Psoas muscle (tissue), 8 donors: ENCODE results near the gene STAU1. TPM values are rescaled to one million over a fixed set of nuclear protein-coding genes. Genes with fewer than 3 reads are reported as not detected.
"Not testable (repeated sequence)": the region's sequence is repeated elsewhere in the genome, so short reads cannot be mapped to it uniquely, and the experiment has no call there.

Experiments used
- ATAC-seq, 4 donors: fragments of 200-7000 bp; cut with Tn5 transposase; one replicate each; pipeline ENCODE4 v1.9.1; 2020; ENCODE audit warnings: moderate library complexity in 3 of 4, mild to moderate bottlenecking in 2 of 4
- DNase-seq, 2 donors: peaks; one replicate each; pipeline ENCODE4 v3.0.0-alpha.2; 2020
- H3K27ac ChIP-seq: fragments of 200-600 bp; one replicate; pipeline ENCODE4 v1.8.0; 2022
- H3K27me3 ChIP-seq, 3 donors: fragments of 200-600 bp in 1 of 3; one replicate each; pipeline versions ENCODE4 v1.6.1 to v1.8.0; 2013 to 2022; ENCODE audit warnings: low read length in 2 of 3, mild to moderate bottlenecking in 2 of 3, moderate library complexity in 1 of 3; ENCODE audit not compliant: insufficient read depth in 3 of 3
- H3K36me3 ChIP-seq, 2 donors: fragments of 200-600 bp in 1 of 2; one replicate each; pipeline versions ENCODE4 v1.6.1 to v1.8.0; 2013 to 2022; ENCODE audit warnings: low read depth in 1 of 2, mild to moderate bottlenecking in 1 of 2, moderate library complexity in 1 of 2; ENCODE audit not compliant: insufficient read depth in 1 of 2
- H3K4me1 ChIP-seq: fragments of 200-600 bp; one replicate; pipeline ENCODE4 v1.8.0; 2022
- H3K4me3 ChIP-seq: fragments of 200-600 bp; one replicate; pipeline ENCODE4 v1.8.0; 2022; ENCODE audit warnings: mild to moderate bottlenecking
- H3K9me3 ChIP-seq: fragments of 200-600 bp; one replicate; pipeline ENCODE4 v1.8.0; 2022
- WGBS, 3 donors: extraction: QIAGEN DNeasy Blood & Tissue Kit; methylation state at CpG; one replicate each; pipeline versions ENCODE4 v1.1.6 to v1.1.7; 2013; 5-methylcytosine and 5-hydroxymethylcytosine counted together
- intact Hi-C, 2 donors: fragments of 100-400 bp; cut with DNase I; formaldehyde crosslinking; loops; one replicate each; pipeline versions ENCODE4 v1.11.0 to v1.14.2; 2022
- polyA plus RNA-seq, 3 donors: library from polyadenylated mRNA; stranded (reverse); fragments of 200-250 nt; gene quantifications; one replicate each; pipeline ENCODE4 v1.2.3, GENCODE V29; 2013
- total RNA-seq, 4 donors: library from RNA; stranded (reverse); fragmentation: NEBNext Ultra II Directional in 2 of 4; extraction: Animal tissue kit (Norgen Biotek cat#: 25700) in 2 of 4; gene quantifications; one replicate each; pipeline versions ENCODE4 v1.2.1 to v1.2.4, GENCODE V29; 2021 to 2023
- TF ChIP-seq, protein P1 (sequence below): fragments of 200-600 bp; IDR thresholded peaks from one replicate; pipeline ENCODE4 v1.8.0; 2022; ENCODE audit warnings: antibody characterized with exemption
- donor health status: healthy with polysubstance abuse.
- donor health status: DM: no; HTN: no; CAD: no; lungs with moderate emphysema.
- donor health status: Bipolar disorder and iron deficiency.
- donor health status: healthy.
- donor health status: DM: yes; HTN: yes; CAD: no.
- donor health status: DM: no; HTN: no; CAD: no.
- donor health status: DM: no; HTN: no; CAD: no.
- donor health status: DM: yes; HTN: yes; CAD: no.

Gene STAU1
- total and polyA plus RNA-seq, 7 donors = 30.2 to 85.2 (median 58.8) TPM

DNA sequence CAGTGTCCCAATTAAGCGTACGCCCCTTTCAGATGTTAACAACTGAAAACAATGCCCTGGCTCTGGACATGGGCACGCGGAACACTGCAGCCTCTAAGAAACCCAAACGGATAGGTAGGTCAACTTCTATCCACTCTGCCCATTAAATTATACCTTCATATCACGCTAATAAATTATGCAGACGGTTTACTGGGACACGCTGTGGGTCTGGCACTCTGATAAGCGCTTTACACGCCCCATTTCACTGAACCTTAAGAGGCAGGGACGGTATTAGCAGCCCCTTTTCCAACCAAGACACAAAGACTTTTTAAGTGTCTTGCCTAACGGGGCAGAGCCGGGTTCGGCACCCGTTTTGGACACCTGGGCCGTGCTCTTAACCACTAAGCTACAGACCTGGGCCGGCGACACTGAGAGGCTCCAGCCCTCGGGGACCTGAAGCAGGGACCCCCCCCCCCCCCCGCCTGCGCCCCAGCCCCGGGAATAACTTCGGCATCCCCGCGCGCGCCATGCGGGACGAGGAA, 744 bp downstream of the STAU1 start:
- DNase-seq (peak in 1 of 2 donors; percentile 66), ATAC-seq (peak in 3 of 4 donors; percentile 5 to 21 (median 16))
- TF ChIP-seq, protein P1, sequence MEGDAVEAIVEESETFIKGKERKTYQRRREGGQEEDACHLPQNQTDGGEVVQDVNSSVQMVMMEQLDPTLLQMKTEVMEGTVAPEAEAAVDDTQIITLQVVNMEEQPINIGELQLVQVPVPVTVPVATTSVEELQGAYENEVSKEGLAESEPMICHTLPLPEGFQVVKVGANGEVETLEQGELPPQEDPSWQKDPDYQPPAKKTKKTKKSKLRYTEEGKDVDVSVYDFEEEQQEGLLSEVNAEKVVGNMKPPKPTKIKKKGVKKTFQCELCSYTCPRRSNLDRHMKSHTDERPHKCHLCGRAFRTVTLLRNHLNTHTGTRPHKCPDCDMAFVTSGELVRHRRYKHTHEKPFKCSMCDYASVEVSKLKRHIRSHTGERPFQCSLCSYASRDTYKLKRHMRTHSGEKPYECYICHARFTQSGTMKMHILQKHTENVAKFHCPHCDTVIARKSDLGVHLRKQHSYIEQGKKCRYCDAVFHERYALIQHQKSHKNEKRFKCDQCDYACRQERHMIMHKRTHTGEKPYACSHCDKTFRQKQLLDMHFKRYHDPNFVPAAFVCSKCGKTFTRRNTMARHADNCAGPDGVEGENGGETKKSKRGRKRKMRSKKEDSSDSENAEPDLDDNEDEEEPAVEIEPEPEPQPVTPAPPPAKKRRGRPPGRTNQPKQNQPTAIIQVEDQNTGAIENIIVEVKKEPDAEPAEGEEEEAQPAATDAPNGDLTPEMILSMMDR = no peak
- no peaks in the 10 kb centered on the region for H3K27me3 ChIP-seq
- intact Hi-C loops = no loop called here
- peak overlapping the region; percentile 93 for H3K27ac ChIP-seq
- WGBS, 3 donors = 0 to 2% (median 1%) methylated on average over 21 to 29 of the region's 29 CpGs
- peak overlapping the region; percentile 71 for H3K4me3 ChIP-seq
- H3K4me1 ChIP-seq = peaks cover 22% of the 10 kb centered on the region
- no peaks in the 10 kb centered on the region for H3K9me3 ChIP-seq
- no peaks in the 10 kb centered on the region for H3K36me3 ChIP-seq

DNA sequence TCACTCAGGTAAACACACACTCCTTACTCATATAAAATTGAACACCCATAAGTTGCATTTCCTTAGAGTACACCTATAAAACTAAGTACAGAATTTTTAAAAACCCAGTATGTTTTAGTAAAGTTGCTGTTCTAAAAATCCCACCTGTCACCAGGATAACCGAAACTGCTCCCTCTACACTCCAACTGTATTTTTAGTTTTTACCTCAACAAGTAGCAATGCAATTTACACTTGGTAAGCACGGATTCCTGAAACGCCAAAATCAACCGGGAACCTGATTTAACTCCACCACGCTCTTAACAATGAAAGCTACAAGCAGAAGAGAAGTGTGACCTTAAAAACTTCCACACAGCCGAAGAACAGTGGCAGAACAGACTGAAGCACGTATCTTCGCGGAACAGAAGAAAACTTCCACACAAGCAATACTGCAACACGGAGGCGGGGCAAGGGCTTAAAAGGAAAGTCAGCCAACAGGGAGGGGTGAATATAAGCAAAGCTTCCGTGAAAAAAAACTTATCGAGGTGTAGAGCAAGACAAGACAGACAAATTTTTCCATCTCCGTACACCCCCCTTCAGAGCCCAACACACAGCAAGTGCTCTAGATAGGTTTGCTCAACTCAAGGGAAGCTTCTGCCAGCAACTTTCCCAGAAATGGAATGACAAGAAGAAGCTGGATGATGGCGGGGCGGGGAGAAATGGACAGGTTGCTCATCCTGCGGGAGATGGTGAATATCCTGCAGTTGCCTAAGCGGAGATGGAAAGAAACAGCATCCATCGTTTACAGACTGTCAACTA, 1.4 kb downstream of the STAU1 start:
- Histone ChIP-seq H3K9me3 (no peaks in the 10 kb centered on the region), H3K27me3 (no peaks in the 10 kb centered on the region), H3K36me3 (no peaks in the 10 kb centered on the region), H3K4me1 (peaks cover 28% of the 10 kb centered on the region), H3K27ac (peak overlapping the region; percentile 93), H3K4me3 (peak overlapping the region; percentile 71)
- intact Hi-C loops = no loop called here
- WGBS, 3 donors = 0 to 1% (median 0%) methylated on average over 19 of the region's 19 CpGs
- TF ChIP-seq, protein P1 = no peak
- peak; percentile 57 to 61 for DNase-seq
- ATAC-seq = peak; percentile 13 to 45 (median 34)

DNA sequence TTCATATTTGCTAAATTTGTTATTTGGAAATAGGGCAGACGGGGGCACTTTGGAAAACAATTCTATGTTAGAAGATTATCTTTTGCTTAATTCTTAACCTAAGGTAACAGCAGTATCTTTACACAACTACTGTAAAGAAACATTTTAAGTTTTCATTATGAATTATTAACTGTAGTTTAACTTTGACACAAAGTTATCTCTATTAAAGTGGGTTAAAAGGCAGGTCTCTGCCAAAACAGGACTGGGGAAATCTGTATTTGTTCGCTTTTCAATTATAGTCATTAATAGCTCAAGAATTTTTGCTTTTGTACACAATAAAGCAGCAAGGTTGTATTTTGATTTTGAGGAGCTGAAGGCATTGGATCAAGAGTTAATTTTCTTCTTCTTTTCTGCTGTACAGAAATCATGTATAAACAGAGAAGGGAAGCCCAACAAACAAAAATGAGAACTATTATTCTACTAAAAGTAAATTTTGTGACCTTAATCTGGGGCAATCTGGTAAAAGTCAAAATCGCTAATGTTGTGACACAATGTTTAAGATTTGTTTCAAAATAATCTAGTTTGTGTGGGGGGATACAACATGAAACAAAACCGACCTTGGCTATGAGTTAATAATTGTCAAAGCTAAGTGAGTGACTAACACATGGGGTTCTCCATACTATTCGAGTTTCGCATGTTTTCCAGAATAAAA, 2.9 kb downstream of the STAU1 start:
- H3K4me3 ChIP-seq = peak overlapping the region; percentile 71
- peaks cover 37% of the 10 kb centered on the region for H3K4me1 ChIP-seq
- TF ChIP-seq, protein P1 = no peak
- no peaks in the 10 kb centered on the region for H3K9me3 ChIP-seq
- intact Hi-C loops = no loop called here
- no peaks in the 10 kb centered on the region for H3K36me3 ChIP-seq
- no peak for ATAC-seq
- DNase-seq = no peak
- 81 to 88% (median 82%) methylated on average over 6 of the region's 6 CpGs for WGBS, 3 donors
- H3K27ac ChIP-seq = no peak overlapping the region
- H3K27me3 ChIP-seq = no peaks in the 10 kb centered on the region

DNA sequence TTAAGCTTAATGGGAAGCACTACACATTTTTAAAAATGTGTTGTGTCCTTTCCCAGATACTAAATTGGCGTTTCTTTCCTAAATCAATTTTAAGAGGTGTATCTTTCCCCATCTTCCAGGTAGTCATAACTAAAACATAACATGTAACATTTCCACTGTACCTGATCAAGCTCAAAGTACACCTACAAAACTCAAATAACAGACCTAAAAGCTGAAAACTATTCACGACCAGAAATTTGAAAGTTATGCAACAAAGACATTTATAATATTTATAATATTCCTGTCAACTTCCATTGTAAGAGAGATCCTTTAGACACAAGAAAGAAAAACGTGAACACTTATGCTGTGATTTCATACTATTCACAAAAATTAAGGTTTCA, 3.5 kb downstream of the STAU1 start:
- Histone ChIP-seq H3K4me3 (no peak overlapping the region), H3K4me1 (peaks cover 42% of the 10 kb centered on the region), H3K36me3 (no peaks in the 10 kb centered on the region), H3K9me3 (no peaks in the 10 kb centered on the region), H3K27me3 (no peaks in the 10 kb centered on the region), H3K27ac (no peak overlapping the region)
- TF ChIP-seq, protein P1 = no peak
- no peak for DNase-seq
- 66 to 80% (median 66%) methylated on average over 3 of the region's 3 CpGs for WGBS, 3 donors
- ATAC-seq = no peak
- intact Hi-C loops = no loop called here

DNA sequence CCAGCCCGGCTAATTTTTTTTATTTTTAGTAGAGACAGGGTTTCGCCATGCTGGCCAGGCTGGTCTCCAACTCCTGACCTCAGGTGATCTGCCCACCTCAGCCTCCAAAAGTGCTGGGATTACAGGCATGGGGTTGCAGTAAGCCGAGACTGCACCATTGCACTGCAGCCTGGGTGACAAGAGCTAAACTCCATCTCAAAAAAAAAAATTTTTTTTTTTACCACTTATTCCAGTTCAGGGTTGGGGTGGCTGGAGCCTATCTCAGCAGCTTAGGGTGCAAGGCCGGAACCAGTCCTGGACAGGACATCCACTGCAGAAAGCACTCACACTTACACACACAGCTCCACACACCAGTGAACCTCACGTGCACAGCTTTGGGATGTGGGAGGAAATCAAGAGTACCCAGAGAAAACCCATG, 4.0 kb downstream of the STAU1 start:
- WGBS, 3 donors = 58 to 75% (median 68%) methylated on average over 5 of the region's 5 CpGs
- intact Hi-C loops = not testable (repeated sequence)
- peaks cover 48% of the 10 kb centered on the region for H3K4me1 ChIP-seq

More for the DNA sequence above, 4.0 kb downstream of the STAU1 start:
- H3K27me3 ChIP-seq, DNase-seq, H3K9me3 ChIP-seq, H3K36me3 ChIP-seq, H3K27ac ChIP-seq, ATAC-seq, H3K4me3 ChIP-seq: not testable (repeated sequence)
